ENCODE measurements around the gene MYO7A.

MYO7A gene

GRCh38 chr11:77165066-77165465 is 37.0 kb downstream of the MYO7A start:
- no peak for DNase-seq (ENCODE audit: low read depth)
- H3K4me3 ChIP-seq (replicated peaks; ENCODE audit: low read depth, low read length) = no peak overlapping the region
- no peak for TF ChIP-seq CTCF (IDR thresholded peaks at IDR 0.05; ENCODE audit: low read length, missing control alignments)

- no peak overlapping the region for H3K4me3 ChIP-seq (replicated peaks; ENCODE audit: low read depth, low read length)
- TF ChIP-seq CTCF (IDR thresholded peaks at IDR 0.05; ENCODE audit: low read length, missing control alignments) = no peak
- DNase-seq (ENCODE audit: low read depth) = no peak
These were observed 38.0 kb downstream of the MYO7A start for GRCh38 chr11:77166021-77166420.

GRCh38 chr11:77167111-77167626 is 39.1 kb downstream of the MYO7A start:
- no peak for TF ChIP-seq CTCF (IDR thresholded peaks at IDR 0.05; ENCODE audit: low read length, missing control alignments)
- no peak for DNase-seq (ENCODE audit: low read depth)
- H3K4me3 ChIP-seq (replicated peaks; ENCODE audit: low read depth, low read length) = no peak overlapping the region

GRCh38 chr11:77167791-77168190 is 39.7 kb downstream of the MYO7A start:
- no peak overlapping the region for H3K4me3 ChIP-seq (replicated peaks; ENCODE audit: low read depth, low read length)
- no peak for TF ChIP-seq CTCF (IDR thresholded peaks at IDR 0.05; ENCODE audit: low read length, missing control alignments)
- DNase-seq (ENCODE audit: low read depth) = no peak

- DNase-seq (ENCODE audit: low read depth) = no peak
- no peak for TF ChIP-seq CTCF (IDR thresholded peaks at IDR 0.05; ENCODE audit: low read length, missing control alignments)
- H3K4me3 ChIP-seq (replicated peaks; ENCODE audit: low read depth, low read length) = no peak overlapping the region
These were observed 42.1 kb downstream of the MYO7A start for GRCh38 chr11:77170107-77170506.

- DNase-seq (ENCODE audit: low read depth) = no peak
- no peak overlapping the region for H3K4me3 ChIP-seq (replicated peaks; ENCODE audit: low read depth, low read length)
- TF ChIP-seq CTCF (IDR thresholded peaks at IDR 0.05; ENCODE audit: low read length, missing control alignments) = no peak
These were observed 43.2 kb downstream of the MYO7A start for GRCh38 chr11:77171254-77171653.

- TF ChIP-seq CTCF (IDR thresholded peaks at IDR 0.05; ENCODE audit: low read length, missing control alignments) = no peak
- H3K4me3 ChIP-seq (replicated peaks; ENCODE audit: low read depth, low read length) = no peak overlapping the region
- no peak for DNase-seq (ENCODE audit: low read depth)
These were observed 44.0 kb downstream of the MYO7A start for GRCh38 chr11:77171885-77172665.

All from fibroblast of pulmonary artery (primary cell).